ENCODE measurements around the gene ABI1.

Gene ABI1

GRCh38 chr10:26735435-26735834 lies 125.3 kb downstream of the ABI1 start:
- TF ChIP-seq CTCF (IDR thresholded peaks at IDR 0.05; ENCODE audit: low read depth, low read length), result no peak
- DNase-seq (ENCODE audit: extremely low read depth, low read depth), result no peak

- DNase-seq (ENCODE audit: extremely low read depth, low read depth), result no peak
- TF ChIP-seq CTCF (IDR thresholded peaks at IDR 0.05; ENCODE audit: low read depth, low read length), result no peak
Measured at GRCh38 chr10:26733750-26734568, 126.8 kb downstream of the ABI1 start.

GRCh38 chr10:26730552-26730951 lies 130.2 kb downstream of the ABI1 start:
- no peak for TF ChIP-seq CTCF (IDR thresholded peaks at IDR 0.05; ENCODE audit: low read depth, low read length)
- no peak for DNase-seq (ENCODE audit: extremely low read depth, low read depth)

- DNase-seq (ENCODE audit: extremely low read depth, low read depth), result no peak
- no peak for TF ChIP-seq CTCF (IDR thresholded peaks at IDR 0.05; ENCODE audit: low read depth, low read length)
Measured at GRCh38 chr10:26729395-26729794, 131.4 kb downstream of the ABI1 start.

- TF ChIP-seq CTCF (IDR thresholded peaks at IDR 0.05; ENCODE audit: low read depth, low read length), result no peak
- no peak for DNase-seq (ENCODE audit: extremely low read depth, low read depth)
Measured at GRCh38 chr10:26728957-26729356, 131.8 kb downstream of the ABI1 start.

- DNase-seq (ENCODE audit: extremely low read depth, low read depth), result no peak
- no peak for TF ChIP-seq CTCF (IDR thresholded peaks at IDR 0.05; ENCODE audit: low read depth, low read length)
Measured at GRCh38 chr10:26727005-26727404, 133.8 kb downstream of the ABI1 start.

- DNase-seq (ENCODE audit: extremely low read depth, low read depth), result peak; percentile 47
- TF ChIP-seq CTCF (IDR thresholded peaks at IDR 0.05; ENCODE audit: low read depth, low read length), result peak; percentile 67
Measured at GRCh38 chr10:26725837-26726727, 134.7 kb downstream of the ABI1 start.

Measured in AG09319 (cell line).